NCI-H1092 treated with DMSO at 0.1 percent for 48 hours (cell line): ENCODE data around the gene MUTYH.
"Not testable (repeated sequence)": the region's sequence is repeated elsewhere in the genome, so short reads cannot be mapped to it uniquely, and the experiment has no call there.

Source experiments
- DNase-seq: peaks from one replicate; lab custom pipeline; 2025; lab: John Stamatoyannopoulos, UW

Gene MUTYH

DNA sequence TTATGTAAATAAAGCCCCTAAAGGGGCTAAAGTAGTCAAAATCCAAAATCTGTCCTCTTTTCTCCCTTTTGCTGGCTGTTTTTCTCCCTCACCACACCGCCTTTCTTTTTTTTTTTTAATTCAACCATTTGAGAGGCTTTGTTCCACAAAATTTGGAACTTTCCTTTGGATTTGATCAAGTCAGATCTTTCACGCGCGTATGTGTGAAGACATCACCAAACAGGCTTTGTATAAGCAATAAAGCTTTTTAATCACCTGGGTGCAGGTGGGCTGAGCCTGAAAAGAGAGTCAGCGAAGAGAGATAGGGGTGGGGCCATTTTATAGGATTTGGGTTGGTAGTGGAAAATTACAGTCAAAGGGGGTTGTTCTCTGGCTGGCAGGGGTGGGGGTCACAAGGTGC lies 18.8 kb downstream of the MUTYH start:
- DNase-seq = no peak

- DNase-seq = no peak
Observed at GRCh38 chr1:45319761-45320160, 20.5 kb downstream of the MUTYH start.

GRCh38 chr1:45317166-45317565 lies 23.1 kb downstream of the MUTYH start:
- no peak for DNase-seq

- DNase-seq = no peak
Observed at GRCh38 chr1:45314266-45314665, 26.0 kb downstream of the MUTYH start.

DNA sequence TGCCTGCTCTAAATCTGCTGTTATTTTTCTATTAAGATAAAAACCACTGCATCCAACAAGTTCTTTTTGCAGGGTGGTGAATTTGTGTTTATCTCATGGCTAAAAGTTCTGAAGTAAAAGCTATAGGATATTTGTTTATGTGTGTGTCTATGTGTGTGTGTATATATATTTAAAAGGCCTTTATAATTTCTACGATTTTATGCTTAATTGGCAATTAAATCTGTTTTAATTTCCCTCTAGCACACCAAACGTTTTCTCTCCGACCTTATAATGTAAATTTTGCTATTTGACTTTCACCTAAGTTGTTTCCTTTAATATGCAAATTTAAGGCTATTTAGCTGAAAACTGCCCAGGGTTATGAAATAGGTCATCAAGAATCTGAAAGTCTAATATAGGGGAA lies 33.3 kb downstream of the MUTYH start:
- no peak for DNase-seq

DNA sequence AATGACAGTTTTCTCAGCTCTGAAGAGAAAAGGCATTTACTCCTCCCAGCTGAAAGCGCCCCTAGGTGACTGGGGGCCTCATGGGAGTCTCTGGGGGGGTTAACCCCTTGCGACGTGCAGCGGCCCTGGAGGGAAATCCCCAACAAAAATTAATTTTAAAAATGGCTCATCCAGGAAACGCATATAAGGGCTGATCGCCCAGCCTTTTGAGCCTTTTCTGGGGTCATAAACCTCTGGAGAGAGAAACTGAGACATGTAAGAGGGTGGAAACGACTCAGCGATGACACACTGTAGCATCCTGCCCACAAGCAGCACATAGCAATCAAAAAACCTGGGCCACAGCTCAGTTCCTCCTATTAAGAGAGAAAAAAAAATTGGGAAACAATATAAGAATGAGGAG lies 33.9 kb downstream of the MUTYH start:
- DNase-seq = no peak

- no peak for DNase-seq
Observed at GRCh38 chr1:45305231-45305630, 35.0 kb downstream of the MUTYH start.

- peak; percentile 25 for DNase-seq
Observed at GRCh38 chr1:45304311-45305081, 35.7 kb downstream of the MUTYH start.

DNA sequence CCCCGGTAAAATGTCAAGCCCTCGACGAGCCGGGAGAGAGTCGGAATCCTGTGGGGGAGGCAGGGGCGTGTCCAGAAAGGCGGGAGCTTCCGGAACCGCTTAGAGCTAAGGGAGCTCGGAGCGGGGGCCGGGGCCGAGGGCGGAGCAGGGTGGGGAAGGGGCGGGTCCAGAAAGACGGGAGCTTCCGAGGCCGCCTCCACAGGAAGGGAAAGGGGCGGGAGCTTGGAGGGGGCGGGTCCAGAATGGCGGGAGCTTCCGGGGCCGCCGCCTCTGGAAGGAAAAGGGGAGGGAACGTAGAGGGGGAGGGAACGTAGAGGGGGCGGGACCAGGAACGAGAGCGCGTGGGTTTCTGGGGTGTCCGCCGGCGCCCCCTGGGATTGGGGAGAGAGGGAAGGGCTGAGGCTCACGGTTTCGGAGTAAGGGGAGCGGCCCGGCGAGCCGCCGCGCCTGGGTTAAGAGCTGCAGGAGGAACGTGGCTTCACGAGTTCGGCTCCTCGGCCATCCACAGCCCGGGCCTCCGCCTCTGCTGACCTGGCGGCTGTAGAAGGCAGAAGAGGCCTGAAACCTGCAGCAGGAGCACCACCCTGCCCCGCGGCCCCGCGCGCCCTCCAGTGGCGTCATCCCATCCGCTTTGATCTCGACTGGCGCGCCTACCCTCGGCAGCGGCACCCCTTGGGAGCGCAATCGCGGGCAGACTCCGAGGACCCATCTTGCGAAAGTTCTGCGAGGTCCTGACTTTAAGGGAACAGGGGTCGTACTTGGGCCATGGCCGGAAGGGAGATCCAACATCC lies 36.5 kb downstream of the MUTYH start:
- DNase-seq = peak; percentile 99

- no peak for DNase-seq
Observed at GRCh38 chr1:45302505-45303150, 37.6 kb downstream of the MUTYH start.

DNA sequence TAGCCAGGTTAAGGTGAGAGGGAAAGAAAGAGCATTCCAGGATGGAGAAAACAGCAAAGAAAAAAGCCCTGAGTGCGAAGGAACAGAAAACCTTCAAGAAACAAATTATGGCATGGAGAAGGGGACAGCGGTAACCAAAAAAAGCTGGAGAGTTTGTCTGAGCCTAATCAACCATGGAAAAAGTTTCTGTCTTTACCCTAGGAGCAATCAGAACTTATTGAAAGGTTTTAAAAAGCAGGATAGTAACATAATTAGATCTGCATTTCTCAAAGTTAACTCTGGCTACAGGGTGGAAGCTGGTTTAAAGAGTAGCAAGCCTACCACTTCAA lies 39.6 kb downstream of the MUTYH start:
- DNase-seq = no peak

DNA sequence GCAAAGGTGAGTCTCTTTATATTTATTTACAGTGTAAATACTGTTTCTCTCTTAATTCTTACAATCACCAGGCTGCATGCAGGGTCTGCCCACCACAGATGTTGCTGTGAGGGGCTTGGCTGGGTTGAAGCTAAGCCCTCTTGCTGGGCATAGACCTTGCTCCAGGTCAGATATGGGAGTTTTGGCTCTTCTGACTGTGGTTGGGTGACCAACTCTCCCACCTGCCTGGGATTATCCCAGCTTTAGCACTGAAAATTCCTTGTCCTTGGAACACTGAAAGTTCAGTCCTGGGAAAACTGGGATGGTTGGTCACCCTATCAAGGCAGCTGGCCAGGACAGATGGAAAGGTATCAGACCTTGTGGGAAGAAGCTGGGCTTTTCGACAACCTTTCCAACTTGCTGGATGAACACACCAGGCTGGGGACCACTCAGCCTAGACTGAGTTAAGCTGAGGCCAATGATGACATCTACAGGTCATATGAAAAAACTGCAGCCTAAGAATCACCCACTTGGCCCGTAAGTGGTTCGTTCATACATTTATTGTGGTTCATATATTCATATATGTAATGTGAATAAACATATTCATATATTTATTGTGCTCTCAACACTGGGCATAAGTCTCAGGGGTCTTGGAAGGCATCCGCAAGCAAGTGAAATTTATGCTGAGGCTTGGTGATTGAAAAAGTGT lies 40.1 kb downstream of the MUTYH start:
- DNase-seq = peak; percentile 85

DNA sequence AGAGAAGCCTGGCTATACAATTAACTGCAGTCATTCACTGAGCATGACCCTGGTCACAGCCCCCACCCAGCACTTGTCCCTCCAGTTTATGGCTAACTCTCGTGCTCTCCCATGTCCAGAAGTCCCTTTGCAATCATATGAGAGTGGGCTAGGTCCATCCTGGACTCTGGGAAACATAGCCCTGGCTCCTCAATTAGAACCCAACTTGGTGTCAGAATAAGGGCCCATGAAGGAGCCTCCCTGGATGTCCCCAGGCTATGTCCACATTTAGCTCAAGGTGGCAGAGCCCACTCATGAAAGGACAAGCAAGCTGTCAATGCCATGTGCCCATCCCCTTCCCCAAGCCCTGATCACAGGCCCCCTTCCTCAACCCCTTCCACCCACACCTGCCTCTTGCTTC lies 40.9 kb downstream of the MUTYH start:
- DNase-seq = no peak

DNA sequence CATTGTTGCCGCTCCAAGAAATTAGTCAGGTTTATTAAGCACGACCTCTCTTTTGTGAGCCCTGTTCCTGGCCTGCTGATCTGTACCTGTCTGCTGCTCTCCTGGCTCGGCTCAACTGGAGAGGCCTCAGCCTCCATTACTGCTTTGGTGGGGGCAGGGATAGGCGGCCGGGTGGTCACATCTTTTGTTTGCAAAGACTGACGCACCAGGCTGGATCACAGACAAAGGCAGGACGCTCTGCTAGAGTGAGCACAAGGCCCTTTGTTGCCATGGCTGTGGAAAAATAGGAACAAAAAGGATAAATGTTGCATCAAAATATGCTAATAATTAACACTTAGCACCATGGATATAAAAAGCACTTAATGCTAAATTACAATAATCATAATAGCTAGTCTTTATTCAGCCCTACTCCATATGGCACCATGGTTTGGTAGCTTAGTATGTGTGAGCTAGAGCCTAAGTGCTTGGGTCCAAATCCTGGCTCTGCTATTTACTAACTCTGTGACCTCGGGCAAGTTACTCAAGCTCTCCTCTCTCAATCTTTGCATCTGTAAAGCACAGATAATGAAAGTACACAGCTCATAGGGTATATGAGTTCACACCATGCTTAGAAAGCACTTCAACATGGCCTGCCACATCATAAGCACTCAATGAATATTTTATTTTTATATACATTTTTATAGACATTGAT lies 42.4 kb downstream of the MUTYH start:
- DNase-seq = no peak

DNA sequence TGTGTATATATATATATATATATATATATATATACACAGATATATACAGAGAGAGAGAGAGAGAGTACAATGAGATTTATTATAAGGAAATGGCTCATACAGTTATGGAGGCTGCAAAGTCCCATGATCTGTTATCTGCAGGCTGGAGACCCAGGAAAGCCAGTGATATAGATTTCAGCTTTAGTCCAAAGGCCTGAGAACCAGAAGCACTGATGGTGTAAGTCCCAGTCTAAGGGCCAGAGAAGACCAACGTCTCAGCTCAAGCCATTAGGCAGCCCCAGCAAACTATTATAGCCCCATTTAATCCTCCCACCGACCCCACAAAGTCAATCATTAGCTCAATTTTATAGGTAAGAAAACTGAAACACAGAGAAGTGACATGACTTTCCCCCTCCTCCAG lies 48.5 kb downstream of the MUTYH start:
- no peak for DNase-seq

DNA sequence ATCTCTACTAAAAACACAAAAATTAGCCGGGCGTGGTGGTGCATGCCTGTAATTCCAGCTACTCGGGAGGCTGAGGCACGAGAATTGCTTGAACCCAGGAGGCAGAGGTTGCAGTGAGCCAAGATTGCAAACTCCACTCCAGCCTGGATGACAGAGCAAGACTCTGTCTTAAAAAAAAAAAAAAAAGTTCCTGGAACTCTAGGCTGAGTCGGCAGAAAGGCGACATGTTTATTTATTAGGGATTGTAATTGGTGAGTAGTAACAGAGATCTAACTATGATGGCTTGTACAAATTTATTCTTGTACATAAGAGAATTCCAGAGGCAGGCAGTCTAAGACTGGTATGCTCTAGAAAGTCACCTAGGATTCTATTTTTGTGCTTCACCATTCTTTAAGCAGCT lies 49.2 kb downstream of the MUTYH start:
- DNase-seq = not testable (repeated sequence)

DNA sequence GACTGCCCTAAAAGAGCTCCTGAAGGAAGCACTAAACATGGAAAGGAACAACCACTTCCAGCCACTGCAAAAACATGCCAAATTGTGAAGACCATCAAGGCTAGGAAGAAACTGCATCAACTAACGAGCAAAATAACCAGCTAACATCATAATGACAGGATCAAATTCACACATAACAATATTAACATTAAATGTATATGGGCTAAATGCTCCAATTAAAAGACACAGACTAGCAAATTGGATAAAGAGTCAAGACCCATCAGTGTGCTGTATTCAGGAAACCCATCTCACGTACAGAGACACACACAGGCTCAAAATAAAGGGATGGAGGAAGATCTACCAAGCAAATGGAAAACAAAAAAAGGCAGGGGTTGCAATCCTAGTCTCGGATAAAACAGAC lies 53.7 kb downstream of the MUTYH start:
- DNase-seq = not testable (repeated sequence)

DNA sequence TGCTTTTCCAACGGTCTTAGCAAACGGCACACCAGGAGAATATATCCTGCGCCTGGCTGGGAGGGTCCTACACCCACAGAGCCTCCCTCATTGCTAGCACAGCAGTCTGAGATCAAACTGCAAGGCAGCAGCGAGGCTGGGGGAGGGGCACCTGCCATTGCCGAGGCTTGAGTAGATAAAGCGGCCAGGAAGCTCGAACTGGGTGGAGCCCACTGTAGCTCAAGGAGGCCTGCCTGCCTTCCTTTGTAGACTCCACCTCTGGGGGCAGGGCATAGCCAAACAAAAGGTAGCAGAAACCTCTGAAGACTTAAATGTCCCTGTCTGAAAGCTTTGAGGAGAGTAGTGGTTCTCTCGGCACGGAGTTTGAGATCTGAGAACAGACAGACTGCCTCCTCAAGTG lies 55.4 kb downstream of the MUTYH start:
- DNase-seq = not testable (repeated sequence)

DNA sequence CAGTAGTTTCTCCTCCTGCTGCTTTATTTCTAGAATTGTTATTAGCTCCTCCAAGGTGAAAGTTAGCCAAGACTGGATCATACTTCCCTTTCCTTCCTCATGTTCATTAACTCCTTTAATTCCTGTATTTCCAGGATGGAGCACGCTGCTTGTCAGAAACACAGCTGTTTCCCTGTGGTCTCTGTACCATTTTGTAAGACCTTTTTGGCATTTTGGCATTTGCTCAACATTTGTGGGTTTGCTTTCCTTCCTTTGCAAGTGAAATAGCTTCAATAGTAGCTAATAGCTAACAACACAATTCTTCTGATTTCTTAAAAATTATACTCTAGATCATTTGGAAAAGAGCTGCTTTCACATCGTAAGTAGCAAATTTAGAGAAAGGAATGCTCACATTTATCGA lies 57.9 kb downstream of the MUTYH start:
- no peak for DNase-seq
